Mammary epithelial cell (primary cell): Measurements from ENCODE around the gene FAHD1.

Experiments
- EZH2 ChIP-seq: IDR thresholded peaks from 2 replicates; pipeline ENCODE4 v1.6.1; 2012; ENCODE audit warnings: low read length, inconsistent platforms, borderline replicate concordance
- TF ChIP-seq, protein P1 (sequence below), 2 donors: IDR thresholded peaks in 1 of 2; conservative IDR thresholded peaks in 1 of 2; 2 replicates each; pipeline ENCODE4 v1.5.1; 2011 to 2012; ENCODE audit warnings: inconsistent platforms in 2 of 2, low read length in 2 of 2, mild to moderate bottlenecking in 2 of 2, control low read depth in 1 of 2, low read depth in 1 of 2; ENCODE audit not compliant: insufficient read depth in 1 of 2; ENCODE audit errors: extremely low read depth in 1 of 2

DNA sequence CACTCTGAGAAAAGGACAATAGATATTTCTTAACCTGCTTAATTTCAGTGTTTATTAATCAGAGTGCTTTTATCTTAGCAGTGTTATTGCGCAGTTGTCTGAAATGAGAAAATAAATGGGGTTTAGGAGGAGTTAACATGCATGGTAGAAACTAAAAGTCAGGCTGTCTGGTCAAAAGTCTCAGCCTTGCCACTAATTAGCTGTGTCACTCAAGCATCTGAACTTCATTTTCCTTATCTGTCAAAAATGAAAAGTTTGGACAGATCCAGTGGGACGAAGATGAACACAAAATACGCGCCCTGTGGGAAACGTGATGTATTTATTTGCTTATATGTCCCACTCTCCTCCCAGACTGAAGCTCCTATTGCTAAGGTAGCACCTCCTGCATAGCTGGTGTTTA, 51.2 kb downstream of the FAHD1 start:
- TF ChIP-seq, protein P1, sequence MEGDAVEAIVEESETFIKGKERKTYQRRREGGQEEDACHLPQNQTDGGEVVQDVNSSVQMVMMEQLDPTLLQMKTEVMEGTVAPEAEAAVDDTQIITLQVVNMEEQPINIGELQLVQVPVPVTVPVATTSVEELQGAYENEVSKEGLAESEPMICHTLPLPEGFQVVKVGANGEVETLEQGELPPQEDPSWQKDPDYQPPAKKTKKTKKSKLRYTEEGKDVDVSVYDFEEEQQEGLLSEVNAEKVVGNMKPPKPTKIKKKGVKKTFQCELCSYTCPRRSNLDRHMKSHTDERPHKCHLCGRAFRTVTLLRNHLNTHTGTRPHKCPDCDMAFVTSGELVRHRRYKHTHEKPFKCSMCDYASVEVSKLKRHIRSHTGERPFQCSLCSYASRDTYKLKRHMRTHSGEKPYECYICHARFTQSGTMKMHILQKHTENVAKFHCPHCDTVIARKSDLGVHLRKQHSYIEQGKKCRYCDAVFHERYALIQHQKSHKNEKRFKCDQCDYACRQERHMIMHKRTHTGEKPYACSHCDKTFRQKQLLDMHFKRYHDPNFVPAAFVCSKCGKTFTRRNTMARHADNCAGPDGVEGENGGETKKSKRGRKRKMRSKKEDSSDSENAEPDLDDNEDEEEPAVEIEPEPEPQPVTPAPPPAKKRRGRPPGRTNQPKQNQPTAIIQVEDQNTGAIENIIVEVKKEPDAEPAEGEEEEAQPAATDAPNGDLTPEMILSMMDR (conservative IDR thresholded peaks at IDR 0.05 in 1 of 2, IDR thresholded peaks at IDR 0.05 in 1 of 2; ENCODE audit: extremely low read depth in 1 of 2, insufficient read depth in 1 of 2, low read depth in 1 of 2, low read length in 2 of 2), result no peak
- no peak for TF ChIP-seq EZH2
